H9 (cell line): Measurements from ENCODE around the gene BACH2. TPM values are rescaled to one million over a fixed set of nuclear protein-coding genes. Genes with fewer than 3 reads are reported as not detected.

Experiments used
- DNase-seq: peaks from one replicate; pipeline ENCODE4 v3.0.0-alpha.2; 2017
- H2AFZ ChIP-seq: one replicate; pipeline ENCODE4 v1.6.1; 2013; ENCODE audit warnings: mild to moderate bottlenecking, low read length, control low read depth, moderate library complexity
- H2AK5ac ChIP-seq: 2 replicates; pipeline ENCODE4 v1.6.1; 2013; ENCODE audit warnings: low read length, control low read depth, mixed read lengths; ENCODE audit not compliant: insufficient read length
- H2BK120ac ChIP-seq: one replicate; pipeline ENCODE4 v1.6.1; 2013; ENCODE audit warnings: low read depth, mild to moderate bottlenecking, low read length, control low read depth, inconsistent platforms; ENCODE audit not compliant: poor library complexity, severe bottlenecking
- H2BK12ac ChIP-seq: 2 replicates; pipeline ENCODE4 v1.6.1; 2013; ENCODE audit warnings: low read length, control low read depth, mixed read lengths, low read depth; ENCODE audit not compliant: insufficient read length
- H2BK15ac ChIP-seq: 2 replicates; pipeline ENCODE4 v1.6.1; 2013; ENCODE audit warnings: low read depth, low read length, control low read depth
- H2BK20ac ChIP-seq: one replicate; pipeline ENCODE4 v1.6.1; 2013; ENCODE audit warnings: low read depth, mild to moderate bottlenecking, low read length, control low read depth, inconsistent platforms; ENCODE audit not compliant: poor library complexity, severe bottlenecking
- H2BK5ac ChIP-seq: 2 replicates; pipeline ENCODE4 v1.6.1; 2013; ENCODE audit warnings: low read length, control low read depth, mixed read lengths; ENCODE audit not compliant: insufficient read length
- H3K14ac ChIP-seq: 2 replicates; pipeline ENCODE4 v1.6.1; 2013; ENCODE audit warnings: low read length, control low read depth; ENCODE audit not compliant: insufficient read depth
- H3K18ac ChIP-seq: 2 replicates; pipeline ENCODE4 v1.6.1; 2013; ENCODE audit warnings: low read depth, mild to moderate bottlenecking, mixed read lengths, low read length, control low read depth; ENCODE audit not compliant: insufficient read length
- H3K23ac ChIP-seq: 2 replicates; pipeline ENCODE4 v1.6.1; 2013; ENCODE audit warnings: low read length, control low read depth, mixed read lengths, low read depth; ENCODE audit not compliant: insufficient read length
- H3K23me2 ChIP-seq: 2 replicates; pipeline ENCODE4 v1.6.1; 2013; ENCODE audit warnings: low read depth, mild to moderate bottlenecking, mixed read lengths, low read length, control low read depth; ENCODE audit not compliant: insufficient read length, poor library complexity, severe bottlenecking
- H3K27ac ChIP-seq: 2 replicates; pipeline ENCODE4 v1.5.1; 2013; ENCODE audit warnings: low read length, control low read depth, mixed read lengths, low read depth; ENCODE audit not compliant: insufficient read length
- H3K27me3 ChIP-seq: 2 replicates; pipeline ENCODE4 v1.6.1; 2013; ENCODE audit warnings: low read length, control low read depth, inconsistent platforms; ENCODE audit not compliant: insufficient read depth
- H3K4ac ChIP-seq: 2 replicates; pipeline ENCODE4 v1.6.1; 2013; ENCODE audit warnings: low read depth, mild to moderate bottlenecking, control low read depth, inconsistent platforms, low read length, moderate library complexity
- H3K4me1 ChIP-seq: 2 replicates; pipeline ENCODE4 v1.6.1; 2013; ENCODE audit warnings: low read length, control low read depth, inconsistent platforms; ENCODE audit not compliant: insufficient read depth
- H3K4me2 ChIP-seq: 2 replicates; pipeline ENCODE4 v1.6.1; 2013; ENCODE audit warnings: low read length, control low read depth, mixed read lengths; ENCODE audit not compliant: insufficient read length, insufficient read depth
- H3K56ac ChIP-seq: 2 replicates; pipeline ENCODE4 v1.6.1; 2013; ENCODE audit warnings: low read depth, mild to moderate bottlenecking, mixed read lengths, low read length, control low read depth; ENCODE audit not compliant: insufficient read length
- H3K79me1 ChIP-seq: 2 replicates; pipeline ENCODE4 v1.6.1; 2013; ENCODE audit warnings: low read depth, mild to moderate bottlenecking, moderate library complexity, low read length, control low read depth, inconsistent platforms; ENCODE audit not compliant: insufficient read depth, poor library complexity, severe bottlenecking
- H3K79me2 ChIP-seq: 2 replicates; pipeline ENCODE4 v1.6.1; 2013; ENCODE audit warnings: low read length, control low read depth, inconsistent platforms; ENCODE audit not compliant: insufficient read depth
- H3K9ac ChIP-seq: 2 replicates; pipeline ENCODE4 v1.6.1; 2013; ENCODE audit warnings: low read length, control low read depth, mixed read lengths; ENCODE audit not compliant: insufficient read length; ENCODE audit errors: extremely low read depth
- H3K9me3 ChIP-seq: one replicate; pipeline ENCODE4 v1.6.1; 2013; ENCODE audit warnings: low read depth, low read length, inconsistent platforms; ENCODE audit not compliant: control insufficient read depth
- H3T11ph ChIP-seq: one replicate; pipeline ENCODE4 v1.6.1; 2013; ENCODE audit warnings: mild to moderate bottlenecking, low read length, control low read depth, inconsistent platforms
- H4K20me1 ChIP-seq: one replicate; pipeline ENCODE4 v1.6.1; 2013; ENCODE audit not compliant: control insufficient read depth, insufficient read length, insufficient read depth
- H4K5ac ChIP-seq: 2 replicates; pipeline ENCODE4 v1.6.1; 2013; ENCODE audit warnings: low read depth, mild to moderate bottlenecking, mixed read lengths, low read length, control low read depth; ENCODE audit not compliant: insufficient read length
- H4K8ac ChIP-seq: replicated peaks from 2 replicates; pipeline ENCODE4 v1.6.1; 2013; ENCODE audit warnings: low read length, control low read depth, mixed read lengths, low read depth; ENCODE audit not compliant: insufficient read length
- H4K91ac ChIP-seq: 2 replicates; pipeline ENCODE4 v1.6.1; 2013; ENCODE audit warnings: low read depth, mild to moderate bottlenecking, moderate library complexity, mixed read lengths, low read length, control low read depth; ENCODE audit not compliant: insufficient read length
- H3K27ac Mint-ChIP-seq, 3 experiments: 2 replicates in 2 of 3; 3 replicates in 1 of 3; pipeline ENCODE4 v1.8.0; 2020 to 2021; ENCODE audit warnings: mixed read lengths in 3 of 3, mild to moderate bottlenecking in 1 of 3, moderate library complexity in 1 of 3
- H3K27me3 Mint-ChIP-seq: 2 replicates; pipeline ENCODE4 v1.8.0; 2021; ENCODE audit warnings: low read depth, mild to moderate bottlenecking, moderate library complexity, mixed read lengths
- H3K36me3 Mint-ChIP-seq, 3 experiments: 2 replicates in 2 of 3; 3 replicates in 1 of 3; pipeline ENCODE4 v1.8.0; 2020 to 2021; ENCODE audit warnings: low read depth in 3 of 3, mixed read lengths in 3 of 3; ENCODE audit not compliant: insufficient read depth in 1 of 3
- H3K4me1 Mint-ChIP-seq, 2 experiments: 2 replicates each; pipeline ENCODE4 v1.8.0; 2020; ENCODE audit warnings: mixed read lengths in 2 of 2
- H3K4me3 Mint-ChIP-seq, 2 experiments: 2 replicates in 1 of 2; 3 replicates in 1 of 2; pipeline ENCODE4 v1.8.0; 2020 to 2021; ENCODE audit warnings: mild to moderate bottlenecking in 2 of 2, mixed read lengths in 2 of 2, moderate library complexity in 1 of 2
- H3K9me3 Mint-ChIP-seq, 2 experiments: 2 replicates in 1 of 2; 3 replicates in 1 of 2; pipeline ENCODE4 v1.8.0; 2020; ENCODE audit warnings: mild to moderate bottlenecking in 2 of 2, mixed read lengths in 2 of 2, moderate library complexity in 1 of 2
- WGBS: extraction: QIAGEN DNeasy Blood & Tissue Kit; methylation state at CpG from one replicate; pipeline ENCODE4 v1.1.7; 2013; ENCODE audit warnings: missing lambda C conversion rate, low lambda C conversion rate, mixed read lengths; ENCODE audit not compliant: insufficient read length; ENCODE audit errors: extremely low coverage; 5-methylcytosine and 5-hydroxymethylcytosine counted together
- total RNA-seq: library from RNA; stranded (reverse); gene quantifications from 2 replicates; pipeline ENCODE4 v1.2.1, GENCODE V29; 2021
- TF ChIP-seq, protein P1 (sequence below): fragments of 200-600 bp; sonication (generic); conservative IDR thresholded peaks from 3 replicates; pipeline ENCODE4 v1.8.0; 2021; ENCODE audit warnings: antibody characterized with exemption, mild to moderate bottlenecking

BACH2 gene
- total RNA-seq, 1 experiment from 2014 or later: 2.0 TPM

DNA sequence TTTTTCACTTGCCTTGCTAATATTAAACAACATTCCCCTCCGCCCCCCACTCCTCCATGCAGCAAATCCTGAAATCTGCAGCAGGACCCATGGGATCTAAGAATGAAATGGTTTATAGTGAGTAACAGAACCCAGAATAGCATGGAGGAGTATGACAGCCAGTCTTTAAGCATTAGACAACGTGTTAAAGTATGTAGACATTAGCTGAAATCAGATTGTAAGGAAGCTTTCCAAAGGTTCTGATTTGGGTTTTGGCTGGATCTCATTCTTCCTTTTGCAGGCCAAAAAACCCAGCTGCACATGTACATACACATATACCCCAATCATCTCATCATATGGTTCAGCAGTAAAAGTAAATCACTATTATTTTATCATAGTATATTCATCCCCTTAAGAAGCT is 275.9 kb downstream of the BACH2 start:
- no peaks in the 10 kb centered on the region for H3K4me1 Mint-ChIP-seq
- H2BK20ac ChIP-seq: no peak overlapping the region
- no peak overlapping the region for H2AK5ac ChIP-seq
- H3K36me3 Mint-ChIP-seq: no peaks in the 10 kb centered on the region; a peak in 2 of 7 replicates
- no peak for DNase-seq
- H3K27ac Mint-ChIP-seq: no peak overlapping the region
- H3K23ac ChIP-seq: no peak overlapping the region
- no peak overlapping the region for H2BK5ac ChIP-seq
- H3K79me1 ChIP-seq: no peaks in the 10 kb centered on the region
- H3K18ac ChIP-seq: no peak overlapping the region
- no peaks in the 10 kb centered on the region for H3K79me2 ChIP-seq
- no peak overlapping the region for H3K4me3 Mint-ChIP-seq
- no peaks in the 10 kb centered on the region for H3K27me3 Mint-ChIP-seq
- H4K8ac ChIP-seq: no peak overlapping the region
- H2AFZ ChIP-seq: no peak overlapping the region
- H3K4me1 ChIP-seq: no peaks in the 10 kb centered on the region
- no peak overlapping the region for H3K56ac ChIP-seq
- H3K4ac ChIP-seq: no peak overlapping the region
- H3K9ac ChIP-seq: no peak overlapping the region
- no peak overlapping the region for H3T11ph ChIP-seq
- no peaks in the 10 kb centered on the region for H3K9me3 ChIP-seq
- H4K5ac ChIP-seq: no peak overlapping the region
- H3K4me2 ChIP-seq: no peak overlapping the region
- H3K27ac ChIP-seq: no peak overlapping the region
- no peak overlapping the region for H2BK15ac ChIP-seq
- H3K27me3 ChIP-seq: no peaks in the 10 kb centered on the region
- no peak overlapping the region for H3K14ac ChIP-seq
- H2BK12ac ChIP-seq: no peak overlapping the region
- H3K23me2 ChIP-seq: no peaks in the 10 kb centered on the region
- no peak overlapping the region for H4K91ac ChIP-seq
- TF ChIP-seq, protein P1, sequence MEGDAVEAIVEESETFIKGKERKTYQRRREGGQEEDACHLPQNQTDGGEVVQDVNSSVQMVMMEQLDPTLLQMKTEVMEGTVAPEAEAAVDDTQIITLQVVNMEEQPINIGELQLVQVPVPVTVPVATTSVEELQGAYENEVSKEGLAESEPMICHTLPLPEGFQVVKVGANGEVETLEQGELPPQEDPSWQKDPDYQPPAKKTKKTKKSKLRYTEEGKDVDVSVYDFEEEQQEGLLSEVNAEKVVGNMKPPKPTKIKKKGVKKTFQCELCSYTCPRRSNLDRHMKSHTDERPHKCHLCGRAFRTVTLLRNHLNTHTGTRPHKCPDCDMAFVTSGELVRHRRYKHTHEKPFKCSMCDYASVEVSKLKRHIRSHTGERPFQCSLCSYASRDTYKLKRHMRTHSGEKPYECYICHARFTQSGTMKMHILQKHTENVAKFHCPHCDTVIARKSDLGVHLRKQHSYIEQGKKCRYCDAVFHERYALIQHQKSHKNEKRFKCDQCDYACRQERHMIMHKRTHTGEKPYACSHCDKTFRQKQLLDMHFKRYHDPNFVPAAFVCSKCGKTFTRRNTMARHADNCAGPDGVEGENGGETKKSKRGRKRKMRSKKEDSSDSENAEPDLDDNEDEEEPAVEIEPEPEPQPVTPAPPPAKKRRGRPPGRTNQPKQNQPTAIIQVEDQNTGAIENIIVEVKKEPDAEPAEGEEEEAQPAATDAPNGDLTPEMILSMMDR: no peak
- no peaks in the 10 kb centered on the region for H3K9me3 Mint-ChIP-seq
- no peak overlapping the region for H2BK120ac ChIP-seq
- H4K20me1 ChIP-seq: no peaks in the 10 kb centered on the region
- no CpG with 5 or more reads among the region's 2 CpGs for WGBS
